Activated CD4-positive, alpha-beta T cell treated with anti-CD3 and anti-CD28 coated beads, Interleukin-2, amount 10 ng/mL, durations not matched to agents 7 days and 5 days (primary cell): ENCODE measurements around the gene ADAD1. TPM values are rescaled to one million over a fixed set of nuclear protein-coding genes. Genes with fewer than 3 reads are reported as not detected.
A peak's percentile ranks its signal among the peaks of the same experiment; 100 is the strongest.

ENCODE experiments used
- CTCF ChIA-PET: fragments of 350-600 bp; sonication (Branson Sonifier 250); formaldehyde crosslinking; loops from one replicate; lab custom pipeline; 2021; ENCODE audit warnings: antibody characterized with exemption; lab: Charles Lee
- POLR2A ChIA-PET: fragments of 350-600 bp; sonication (Branson Sonifier 250); formaldehyde crosslinking; loops from one replicate; lab custom pipeline; 2021; ENCODE audit warnings: antibody characterized with exemption; lab: Charles Lee
- DNase-seq: peaks from one replicate; pipeline ENCODE4 v3.0.0-alpha.2; 2020
- H3K27ac Mint-ChIP-seq: one replicate; pipeline ENCODE4 v1.8.0; 2021; ENCODE audit warnings: mild to moderate bottlenecking, moderate library complexity, mixed read lengths
- H3K27me3 Mint-ChIP-seq: one replicate; pipeline ENCODE4 v1.8.0; 2021; ENCODE audit warnings: mixed read lengths
- H3K36me3 Mint-ChIP-seq: one replicate; pipeline ENCODE4 v1.8.0; 2021; ENCODE audit warnings: low read depth, mixed read lengths
- H3K4me1 Mint-ChIP-seq: one replicate; pipeline ENCODE4 v1.8.0; 2021; ENCODE audit warnings: mixed read lengths
- H3K4me3 Mint-ChIP-seq: one replicate; pipeline ENCODE4 v1.8.0; 2021; ENCODE audit warnings: mild to moderate bottlenecking, moderate library complexity, mixed read lengths
- H3K9me3 Mint-ChIP-seq: one replicate; pipeline ENCODE4 v1.8.0; 2021; ENCODE audit warnings: mixed read lengths
- total RNA-seq, 2 experiments: library from RNA; stranded (reverse); gene quantifications; one replicate each; pipeline ENCODE4 v1.2.3, GENCODE V29; 2021

Gene ADAD1
- total RNA-seq, 2 experiments from 2014 or later = not detected

- CTCF ChIA-PET = interaction anchor here (1.0 to 1.7 kb wide), 2 partner anchors 9 to 195 kb away, joined by 4 to 6 read pairs; no protein-coding TSS in a partner anchor
- H3K9me3 Mint-ChIP-seq = peaks cover 6% of the 10 kb centered on the region
- POLR2A ChIA-PET = no interaction called here
- H3K27ac Mint-ChIP-seq = no peak overlapping the region
- H3K27me3 Mint-ChIP-seq = peaks cover 1% of the 10 kb centered on the region
- H3K4me1 Mint-ChIP-seq = no peaks in the 10 kb centered on the region
- no peaks in the 10 kb centered on the region for H3K36me3 Mint-ChIP-seq
- no peak overlapping the region for H3K4me3 Mint-ChIP-seq
- DNase-seq = no peak
Measured at GRCh38 chr4:122383341-122383740, 4.5 kb downstream of the ADAD1 start.

GRCh38 chr4:122384245-122384644 lies 5.4 kb downstream of the ADAD1 start:
- Mint-ChIP-seq H3K27ac (no peak overlapping the region), H3K9me3 (peaks cover 8% of the 10 kb centered on the region), H3K27me3 (peaks cover 1% of the 10 kb centered on the region), H3K36me3 (no peaks in the 10 kb centered on the region), H3K4me3 (no peak overlapping the region), H3K4me1 (no peaks in the 10 kb centered on the region)
- ChIA-PET POLR2A (no interaction called here), CTCF (interaction anchor here (0.9 kb wide), 1 partner anchor 20 kb away, joined by 3 read pairs; no protein-coding TSS in a partner anchor)
- DNase-seq = no peak

- H3K4me1 Mint-ChIP-seq = no peaks in the 10 kb centered on the region
- no peak overlapping the region for H3K27ac Mint-ChIP-seq
- CTCF ChIA-PET = interaction anchor here (1.0 kb wide), 1 partner anchor 10 kb away, joined by 6 read pairs; no protein-coding TSS in a partner anchor
- DNase-seq = no peak
- H3K27me3 Mint-ChIP-seq = peaks cover 3% of the 10 kb centered on the region
- H3K9me3 Mint-ChIP-seq = peaks cover 10% of the 10 kb centered on the region
- H3K4me3 Mint-ChIP-seq = no peak overlapping the region
- H3K36me3 Mint-ChIP-seq = no peaks in the 10 kb centered on the region
- POLR2A ChIA-PET = no interaction called here
Measured at GRCh38 chr4:122393276-122393675, 14.5 kb downstream of the ADAD1 start.

- CTCF ChIA-PET = interaction anchor here (0.8 kb wide), 1 partner anchor 19 kb away, joined by 3 read pairs; no protein-coding TSS in a partner anchor
- no peak for DNase-seq
Measured at GRCh38 chr4:122403861-122404260, 25.1 kb downstream of the ADAD1 start.

GRCh38 chr4:122412547-122412946 lies 33.7 kb downstream of the ADAD1 start:
- Mint-ChIP-seq H3K27me3 (no peaks in the 10 kb centered on the region), H3K36me3 (no peaks in the 10 kb centered on the region), H3K27ac (no peak overlapping the region), H3K4me3 (no peak overlapping the region), H3K9me3 (no peaks in the 10 kb centered on the region), H3K4me1 (no peaks in the 10 kb centered on the region)
- POLR2A ChIA-PET = no interaction called here
- CTCF ChIA-PET = no interaction called here
- DNase-seq = no peak

More at GRCh38 chr4:122403861-122404260, 25.1 kb downstream of the ADAD1 start:
- Mint-ChIP-seq H3K27ac (no peak overlapping the region), H3K4me3 (no peak overlapping the region), H3K27me3 (peaks cover 7% of the 10 kb centered on the region), H3K4me1 (no peaks in the 10 kb centered on the region), H3K36me3 (no peaks in the 10 kb centered on the region), H3K9me3 (peaks cover 4% of the 10 kb centered on the region)
- POLR2A ChIA-PET = no interaction called here

DNA sequence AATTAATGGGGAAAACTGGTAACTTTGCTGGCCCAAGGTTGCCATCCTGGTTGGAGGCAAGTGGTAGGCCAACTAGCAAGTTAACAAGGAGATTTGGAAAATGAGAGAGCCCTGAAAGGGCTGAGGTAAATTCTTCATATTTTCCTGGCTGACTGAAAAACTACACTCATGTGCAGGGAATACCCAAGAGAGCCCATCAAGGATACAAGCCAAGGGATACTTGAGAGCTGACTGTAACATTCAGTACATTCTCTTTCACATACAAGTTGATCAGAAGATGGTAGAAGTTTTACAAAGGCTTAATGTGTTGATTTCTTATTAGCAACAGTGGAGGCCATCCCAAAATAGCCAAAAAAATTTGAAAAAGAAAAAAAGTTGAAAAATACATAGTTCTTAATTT lies 44.4 kb downstream of the ADAD1 start:
- H3K9me3 Mint-ChIP-seq = peaks cover 6% of the 10 kb centered on the region
- no peak for DNase-seq
- no peak overlapping the region for H3K4me3 Mint-ChIP-seq
- no peak overlapping the region for H3K27ac Mint-ChIP-seq
- POLR2A ChIA-PET = no interaction called here
- no peaks in the 10 kb centered on the region for H3K36me3 Mint-ChIP-seq
- peaks cover 2% of the 10 kb centered on the region for H3K27me3 Mint-ChIP-seq
- H3K4me1 Mint-ChIP-seq = no peaks in the 10 kb centered on the region
- CTCF ChIA-PET = no interaction called here

- ChIA-PET CTCF (no interaction called here), POLR2A (no interaction called here)
- H3K27me3 Mint-ChIP-seq = no peaks in the 10 kb centered on the region
- no peak overlapping the region for H3K4me3 Mint-ChIP-seq
- peaks cover 2% of the 10 kb centered on the region for H3K9me3 Mint-ChIP-seq
- DNase-seq = no peak
- H3K27ac Mint-ChIP-seq = no peak overlapping the region
- peaks cover 19% of the 10 kb centered on the region for H3K4me1 Mint-ChIP-seq
- no peaks in the 10 kb centered on the region for H3K36me3 Mint-ChIP-seq
Measured at GRCh38 chr4:122431351-122431750, 52.5 kb downstream of the ADAD1 start.

DNA sequence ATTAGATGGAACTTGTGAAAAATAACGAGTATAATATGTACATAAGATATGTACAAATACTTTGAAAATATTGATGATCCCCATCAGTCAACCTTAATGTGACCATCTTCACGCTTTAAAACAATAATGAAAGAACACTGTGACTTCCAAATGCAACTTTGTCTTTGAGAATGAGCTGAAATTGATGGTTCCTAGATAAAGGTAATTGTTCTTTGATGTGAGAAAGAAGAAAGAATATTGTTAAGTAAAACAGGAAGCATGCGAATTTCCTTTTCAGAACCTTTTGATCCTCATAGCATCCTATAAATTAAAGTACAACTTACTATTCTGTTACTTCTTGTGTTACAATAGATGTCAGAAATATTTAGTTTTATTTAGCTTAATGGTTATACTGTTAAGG lies 55.5 kb downstream of the ADAD1 start:
- CTCF ChIA-PET = interaction anchor here (0.7 kb wide), 1 partner anchor 133 kb away, joined by 3 read pairs; no protein-coding TSS in a partner anchor
- Mint-ChIP-seq H3K4me1 (peaks cover 19% of the 10 kb centered on the region), H3K36me3 (no peaks in the 10 kb centered on the region), H3K27ac (no peak overlapping the region), H3K9me3 (peaks cover 2% of the 10 kb centered on the region), H3K4me3 (no peak overlapping the region), H3K27me3 (no peaks in the 10 kb centered on the region)
- POLR2A ChIA-PET = no interaction called here
- DNase-seq = no peak

GRCh38 chr4:122450847-122451246 lies 72.0 kb downstream of the ADAD1 start:
- H3K27ac Mint-ChIP-seq = no peak overlapping the region
- peak; percentile 32 for DNase-seq
- H3K9me3 Mint-ChIP-seq = no peaks in the 10 kb centered on the region
- H3K4me1 Mint-ChIP-seq = peaks cover 32% of the 10 kb centered on the region
- ChIA-PET CTCF (interaction anchor here (1.2 kb wide), 1 partner anchor 28 kb away, joined by 5 read pairs; no protein-coding TSS in a partner anchor), POLR2A (no interaction called here)
- H3K27me3 Mint-ChIP-seq = no peaks in the 10 kb centered on the region
- no peak overlapping the region for H3K4me3 Mint-ChIP-seq
- no peaks in the 10 kb centered on the region for H3K36me3 Mint-ChIP-seq

DNA sequence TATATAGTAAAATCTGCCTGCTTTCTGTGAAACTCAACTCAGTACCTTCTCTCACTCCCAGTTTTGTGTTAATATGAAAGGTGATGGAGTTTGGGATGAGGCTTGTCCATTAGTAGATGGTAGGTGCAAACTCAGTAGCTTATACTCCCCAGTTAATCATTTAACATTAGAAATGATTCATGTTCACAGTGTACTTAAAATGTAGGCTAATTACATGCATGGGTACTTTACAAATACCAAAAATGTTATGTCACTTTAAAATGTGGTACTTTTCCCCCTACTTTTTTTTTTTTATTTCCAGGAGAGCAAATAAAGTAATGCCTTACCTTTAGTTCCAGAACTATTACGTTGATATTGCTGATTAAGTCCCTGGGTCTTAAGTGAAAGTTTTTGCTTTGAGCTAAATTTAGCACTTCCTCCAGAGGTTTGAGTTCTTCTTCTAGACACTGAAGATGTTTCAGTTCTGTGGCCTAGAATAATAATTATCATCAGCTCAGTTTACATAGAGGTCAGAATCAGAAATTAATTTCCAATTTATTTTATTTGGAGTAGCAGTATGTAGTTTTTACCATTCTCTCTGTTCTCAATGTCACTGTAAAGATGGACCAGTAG lies 74.7 kb downstream of the ADAD1 start:
- no peak overlapping the region for H3K4me3 Mint-ChIP-seq
- DNase-seq = no peak
- no peaks in the 10 kb centered on the region for H3K27me3 Mint-ChIP-seq
- CTCF ChIA-PET = no interaction called here
- peaks cover 55% of the 10 kb centered on the region for H3K4me1 Mint-ChIP-seq
- H3K36me3 Mint-ChIP-seq = no peaks in the 10 kb centered on the region
- no peaks in the 10 kb centered on the region for H3K9me3 Mint-ChIP-seq
- H3K27ac Mint-ChIP-seq = no peak overlapping the region
- POLR2A ChIA-PET = no interaction called here

DNA sequence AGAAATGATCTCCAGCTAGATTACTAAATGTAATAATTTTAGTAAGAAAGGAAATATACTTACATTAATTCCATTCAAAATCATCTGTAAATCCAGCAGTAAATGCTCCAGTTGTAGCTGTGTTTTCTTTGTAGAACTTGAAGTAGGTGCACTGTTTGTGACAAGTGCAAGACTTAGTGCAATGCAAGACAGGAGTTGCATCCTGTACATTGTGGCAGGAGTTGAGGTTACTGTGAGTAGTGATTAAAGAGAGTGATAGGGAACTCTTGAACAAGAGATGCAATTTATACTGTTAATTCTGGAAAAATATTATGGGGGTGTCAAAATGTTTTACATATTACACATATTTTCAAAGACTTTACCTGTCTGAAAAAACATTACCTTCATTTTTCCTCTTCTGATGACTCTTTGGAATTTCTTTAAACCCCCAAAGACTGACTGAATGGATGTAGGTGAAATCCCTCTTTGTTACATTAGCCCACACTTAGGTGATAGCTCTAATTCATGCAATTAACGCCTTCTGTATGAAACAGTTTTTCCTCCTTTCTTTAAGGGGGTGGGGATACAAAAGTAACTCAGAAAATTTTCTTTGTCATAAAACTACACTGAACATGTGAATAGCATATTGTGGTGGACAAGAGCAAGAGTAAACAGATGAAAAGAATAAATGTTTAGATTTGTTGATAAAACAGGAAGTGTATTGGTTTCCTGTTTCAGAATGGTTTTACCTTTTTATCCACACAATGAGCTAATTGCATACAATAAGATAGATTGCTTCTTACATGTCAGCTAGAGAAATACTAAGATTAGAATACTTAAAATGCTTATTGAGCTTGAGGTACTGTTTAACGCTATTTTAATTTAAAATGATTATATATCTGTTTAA lies 77.7 kb downstream of the ADAD1 start, which contains the start of gene IL2:
IL2 (minus strand) TSS at position 495 of the 886 bp plus-strand sequence; CDS start at position 210, 285 bp downstream.
- H3K36me3 Mint-ChIP-seq = peaks cover 2% of the 10 kb centered on the region
- H3K4me1 Mint-ChIP-seq = peaks cover 61% of the 10 kb centered on the region
- DNase-seq = peak; percentile 46
- H3K9me3 Mint-ChIP-seq = peaks cover 2% of the 10 kb centered on the region
- CTCF ChIA-PET = interaction anchor here (1.2 to 1.3 kb wide), 2 partner anchors 10 to 176 kb away, joined by 3 read pairs; no protein-coding TSS in a partner anchor
- peak within 1 kb of the TSS; percentile 87 for H3K27ac Mint-ChIP-seq
- no peaks in the 10 kb centered on the region for H3K27me3 Mint-ChIP-seq
- POLR2A ChIA-PET = no interaction called here
- H3K4me3 Mint-ChIP-seq = peak within 1 kb of the TSS; percentile 74

GRCh38 chr4:122458625-122459024 lies 79.8 kb downstream of the ADAD1 start:
- CTCF ChIA-PET = interaction anchor here (1.1 to 2.1 kb wide), 3 partner anchors 9 to 119 kb away, joined by 3 to 6 read pairs (median 4); no protein-coding TSS in a partner anchor
- peaks cover 48% of the 10 kb centered on the region for H3K4me1 Mint-ChIP-seq
- DNase-seq = peak; percentile 65

More at GRCh38 chr4:122458625-122459024, 79.8 kb downstream of the ADAD1 start:
- H3K27me3 Mint-ChIP-seq = no peaks in the 10 kb centered on the region
- peaks cover 2% of the 10 kb centered on the region for H3K36me3 Mint-ChIP-seq
- peak overlapping the region; percentile 85 for H3K27ac Mint-ChIP-seq
- peak overlapping the region; percentile 74 for H3K4me3 Mint-ChIP-seq
- peaks cover 2% of the 10 kb centered on the region for H3K9me3 Mint-ChIP-seq
- POLR2A ChIA-PET = no interaction called here
